CD4-positive, alpha-beta T cell (primary cell): Measurements from ENCODE around the gene MAGI1. TPM values are rescaled to one million over a fixed set of nuclear protein-coding genes. Genes with fewer than 3 reads are reported as not detected.

ENCODE experiments used
- ATAC-seq: fragments of 200-7000 bp; cut with Tn5 transposase; one replicate; pipeline ENCODE4 v1.10.0; 2022; ENCODE audit warnings: mild to moderate bottlenecking; ENCODE audit not compliant: poor library complexity
- CTCF ChIA-PET: fragments of 350-600 bp; sonication (Branson Sonifier 250); formaldehyde crosslinking; loops from one replicate; lab custom pipeline; 2021; ENCODE audit warnings: antibody characterized with exemption, inconsistent platforms; lab: Charles Lee
- POLR2A ChIA-PET: fragments of 350-600 bp; sonication (Branson Sonifier 250); formaldehyde crosslinking; loops from one replicate; lab custom pipeline; 2021; ENCODE audit warnings: antibody characterized with exemption, inconsistent platforms; lab: Charles Lee
- DNase-seq, 14 experiments: peaks; one replicate each; pipeline ENCODE4 v3.0.0-alpha.2; 2013 to 2020; ENCODE audit warnings: mixed read lengths in 2 of 14
- H3K27ac ChIP-seq, 2 donors: one replicate each; pipeline versions ENCODE4 v1.5.1 to v1.7.0; 2013; ENCODE audit warnings: low read length in 2 of 2, low read depth in 1 of 2, mild to moderate bottlenecking in 1 of 2
- H3K27me3 ChIP-seq, 2 experiments: 1 replicate in 1 of 2; 2 replicates in 1 of 2; pipeline versions ENCODE4 v1.6.1 to v1.7.0; 2013; ENCODE audit warnings: low read length in 2 of 2, control low read depth in 1 of 2, mild to moderate bottlenecking in 1 of 2, moderate library complexity in 1 of 2; ENCODE audit not compliant: insufficient read depth in 2 of 2, control insufficient read depth in 1 of 2
- H3K36me3 ChIP-seq: one replicate; pipeline ENCODE4 v1.6.1; 2013; ENCODE audit warnings: low read length, control low read depth; ENCODE audit not compliant: insufficient read depth
- H3K4me1 ChIP-seq: one replicate; pipeline ENCODE4 v1.6.1; 2013; ENCODE audit warnings: low read length, control low read depth; ENCODE audit not compliant: insufficient read depth
- H3K4me3 ChIP-seq: one replicate; pipeline ENCODE4 v1.5.1; 2013; ENCODE audit warnings: mild to moderate bottlenecking, low read length, moderate library complexity
- H3K9me3 ChIP-seq, 2 experiments: 1 replicate in 1 of 2; 2 replicates in 1 of 2; pipeline versions ENCODE4 v1.6.1 to v1.7.0; 2013; ENCODE audit warnings: low read length in 2 of 2, mild to moderate bottlenecking in 2 of 2, control low read depth in 1 of 2, moderate library complexity in 1 of 2; ENCODE audit not compliant: control insufficient read depth in 1 of 2, insufficient read depth in 1 of 2
- H3K27ac Mint-ChIP-seq: one replicate; pipeline ENCODE4 v1.8.0; 2020; ENCODE audit warnings: mixed read lengths
- H3K27me3 Mint-ChIP-seq: one replicate; pipeline ENCODE4 v1.8.0; 2021; ENCODE audit warnings: mixed read lengths
- H3K36me3 Mint-ChIP-seq: one replicate; pipeline ENCODE4 v1.8.0; 2021; ENCODE audit warnings: low read depth, mixed read lengths
- H3K4me1 Mint-ChIP-seq: one replicate; pipeline ENCODE4 v1.8.0; 2021; ENCODE audit warnings: low read depth, mixed read lengths
- H3K4me3 Mint-ChIP-seq: one replicate; pipeline ENCODE4 v1.8.0; 2020; ENCODE audit warnings: mild to moderate bottlenecking, mixed read lengths
- H3K9me3 Mint-ChIP-seq: one replicate; pipeline ENCODE4 v1.8.0; 2020; ENCODE audit warnings: mixed read lengths
- CTCF ChIP-seq: fragments of 200-600 bp; IDR thresholded peaks from one replicate; pipeline ENCODE4 v1.8.0; 2022; ENCODE audit warnings: antibody characterized with exemption, mild to moderate bottlenecking
- intact Hi-C, 2 experiments: fragments of 100-400 bp; cut with DNase I in 1 of 2; cut with micrococcal nuclease in 1 of 2; formaldehyde crosslinking; loops; one replicate each; pipeline versions ENCODE4 v1.15.1 to v1.9.0; 2023 to 2025; cut with DNase I, micrococcal nuclease
- total RNA-seq, 174 experiments: library from RNA in 2 of 174; stranded (reverse) in 2 of 174; gene quantifications; one replicate each; pipeline ENCODE4 v1.2.3 and lab custom pipeline; 2021 to 2026

The MAGI1 gene
- total RNA-seq, 2 experiments from 2014 or later: not detected

- no peak overlapping the region for H3K4me3 Mint-ChIP-seq
- H3K9me3 ChIP-seq: no peaks in the 10 kb centered on the region
- no peaks in the 10 kb centered on the region for H3K27me3 ChIP-seq
- H3K4me3 ChIP-seq: no peak overlapping the region
- H3K9me3 Mint-ChIP-seq: no peaks in the 10 kb centered on the region
- TF ChIP-seq CTCF: no peak
- no peaks in the 10 kb centered on the region for H3K4me1 Mint-ChIP-seq
- ChIA-PET POLR2A (no interaction called here), CTCF (no interaction called here)
- H3K27ac ChIP-seq: no peak overlapping the region
- H3K27ac Mint-ChIP-seq: no peak overlapping the region
- H3K36me3 ChIP-seq: no peaks in the 10 kb centered on the region
- no peaks in the 10 kb centered on the region for H3K36me3 Mint-ChIP-seq
- H3K4me1 ChIP-seq: no peaks in the 10 kb centered on the region
- ATAC-seq: no peak
- no peak for DNase-seq
- intact Hi-C loops: no loop called here
- no peaks in the 10 kb centered on the region for H3K27me3 Mint-ChIP-seq
Observed at GRCh38 chr3:65751123-65751700, 287.5 kb downstream of the MAGI1 start.

- Histone ChIP-seq H3K27me3 (no peaks in the 10 kb centered on the region), H3K9me3 (no peaks in the 10 kb centered on the region), H3K27ac (no peak overlapping the region), H3K4me1 (no peaks in the 10 kb centered on the region), H3K4me3 (no peak overlapping the region), H3K36me3 (no peaks in the 10 kb centered on the region)
- POLR2A ChIA-PET: no interaction called here
- H3K27me3 Mint-ChIP-seq: no peaks in the 10 kb centered on the region
- no peak overlapping the region for H3K4me3 Mint-ChIP-seq
- H3K36me3 Mint-ChIP-seq: no peaks in the 10 kb centered on the region
- no peaks in the 10 kb centered on the region for H3K4me1 Mint-ChIP-seq
- no peak for TF ChIP-seq CTCF
- DNase-seq: no peak
- ATAC-seq: no peak
- no peak overlapping the region for H3K27ac Mint-ChIP-seq
- H3K9me3 Mint-ChIP-seq: no peaks in the 10 kb centered on the region
- intact Hi-C loops: no loop called here
- CTCF ChIA-PET: interaction anchor here (0.5 kb wide), 1 partner anchor 888 kb away, joined by 3 read pairs; no protein-coding TSS in a partner anchor
Observed at GRCh38 chr3:65749066-65749465, 289.7 kb downstream of the MAGI1 start.

- intact Hi-C loops: no loop called here
- POLR2A ChIA-PET: no interaction called here
- H3K36me3 ChIP-seq: no peaks in the 10 kb centered on the region
- H3K9me3 Mint-ChIP-seq: no peaks in the 10 kb centered on the region
- H3K4me1 Mint-ChIP-seq: no peaks in the 10 kb centered on the region
- no peaks in the 10 kb centered on the region for H3K36me3 Mint-ChIP-seq
- TF ChIP-seq CTCF: no peak
- ATAC-seq (no peak), DNase-seq (no peak)
- no peak overlapping the region for H3K4me3 ChIP-seq
- CTCF ChIA-PET: no interaction called here
- no peaks in the 10 kb centered on the region for H3K9me3 ChIP-seq
- H3K27ac Mint-ChIP-seq: no peak overlapping the region
- no peak overlapping the region for H3K27ac ChIP-seq
- no peaks in the 10 kb centered on the region for H3K27me3 ChIP-seq
- no peak overlapping the region for H3K4me3 Mint-ChIP-seq
- no peaks in the 10 kb centered on the region for H3K27me3 Mint-ChIP-seq
- H3K4me1 ChIP-seq: no peaks in the 10 kb centered on the region
Observed at GRCh38 chr3:65748326-65748725, 290.4 kb downstream of the MAGI1 start.
